Adrenal gland (tissue), 12 donors: ENCODE measurements around the gene CDON. TPM values are rescaled to one million over a fixed set of nuclear protein-coding genes. Genes with fewer than 3 reads are reported as not detected.

ENCODE experiments used
- DNase-seq, 7 donors: peaks; one replicate each; pipeline ENCODE4 v3.0.0-alpha.2; 2019 to 2020
- H3K27ac ChIP-seq, 5 donors: fragments of 200-600 bp; sonication (generic) in 4 of 5; 1 replicate in 3 of 5; 2 replicates in 2 of 5; pipeline versions ENCODE4 v1.5.1 to v1.8.0; 2016 to 2020; ENCODE audit warnings: mild to moderate bottlenecking in 1 of 5
- H3K27me3 ChIP-seq: fragments of 200-600 bp; 2 replicates; pipeline ENCODE4 v1.8.0; 2021
- H3K36me3 ChIP-seq, 2 donors: fragments of 200-600 bp; replicated peaks in 1 of 2; 1 replicate in 1 of 2; 2 replicates in 1 of 2; pipeline versions ENCODE4 v1.5.1 to v1.8.0; 2018 to 2022
- H3K4me1 ChIP-seq, 2 donors: fragments of 200-600 bp; replicated peaks in 1 of 2; 1 replicate in 1 of 2; 2 replicates in 1 of 2; pipeline versions ENCODE4 v1.5.1 to v1.8.0; 2018 to 2021
- H3K4me3 ChIP-seq, 4 donors: fragments of 200-600 bp; sonication (generic) in 3 of 4; one replicate each; pipeline ENCODE4 v1.5.1; 2016 to 2018
- H3K9me3 ChIP-seq, 3 donors: fragments of 200-600 bp; sonication (generic) in 1 of 3; replicated peaks in 1 of 3; 1 replicate in 2 of 3; 2 replicates in 1 of 3; pipeline versions ENCODE4 v1.5.1 to v1.8.0; 2016 to 2021
- POLR2A ChIP-seq, 2 donors: fragments of 450-650 bp; IDR thresholded peaks; one replicate each; pipeline ENCODE4 v1.6.1; 2017; ENCODE audit warnings: antibody characterized with exemption in 2 of 2, mild to moderate bottlenecking in 2 of 2, moderate library complexity in 1 of 2
- WGBS, 4 donors: extraction: QIAGEN DNeasy Blood & Tissue Kit in 2 of 4; methylation state at CpG; one replicate each; pipeline versions ENCODE4 v1.1.5 to v1.1.7; 2013 to 2017; 5-methylcytosine and 5-hydroxymethylcytosine counted together
- intact Hi-C, 2 donors: fragments of 100-400 bp; cut with DNase I; formaldehyde crosslinking; loops; one replicate each; pipeline versions ENCODE4 v1.14.1 to v1.15.0; 2022 to 2023
- polyA plus RNA-seq, 3 donors: library from polyadenylated mRNA; stranded (reverse); fragments of 200-250 nt in 2 of 3; fragments of 350-450 nt in 1 of 3; fragmentation: Illumina TruSeq in 1 of 3; extraction: RNeasy Lipid Tissue Mini Kit (QIAGEN cat#74804) in 1 of 3; gene quantifications; one replicate each; pipeline ENCODE4 v1.2.3, GENCODE V29; 2013 to 2014
- total RNA-seq, 9 donors: library from RNA; depleted of rRNA in 4 of 9; stranded (reverse); fragments of >200 nt in 4 of 9; fragments of 120-200 nt in 1 of 9; fragmentation: NEBNext Ultra II Directional in 1 of 9; extraction: Animal tissue kit (Norgen Biotek cat#: 25700) in 1 of 9; gene quantifications; one replicate each; pipeline versions ENCODE4 v1.1.0 to v1.2.4, GENCODE V29; 2013 to 2023
- TF ChIP-seq, protein P1 (sequence below), 6 experiments: fragments of 450-650 bp in 4 of 6; fragments of 200-600 bp in 2 of 6; sonication (generic) in 1 of 6; IDR thresholded peaks; 1 replicate in 5 of 6; 2 replicates in 1 of 6; pipeline versions ENCODE4 v1.5.1 to v1.8.0; 2016 to 2021; ENCODE audit warnings: antibody characterized with exemption in 6 of 6, mild to moderate bottlenecking in 2 of 6, moderate library complexity in 1 of 6
- donor health status: healthy with polysubstance abuse.
- donor health status: Bipolar disorder and iron deficiency.
- donor health status: DM: yes; HTN: yes; CAD: no.
- donor health status: DM: no; HTN: no; CAD: no.
- donor health status: DM: no; HTN: no; CAD: no.
- donor health status: DM: yes; HTN: yes; CAD: no.

Gene CDON
- total and polyA plus RNA-seq, 12 donors: 0.90 to 12.1 (median 3.9) TPM

DNA sequence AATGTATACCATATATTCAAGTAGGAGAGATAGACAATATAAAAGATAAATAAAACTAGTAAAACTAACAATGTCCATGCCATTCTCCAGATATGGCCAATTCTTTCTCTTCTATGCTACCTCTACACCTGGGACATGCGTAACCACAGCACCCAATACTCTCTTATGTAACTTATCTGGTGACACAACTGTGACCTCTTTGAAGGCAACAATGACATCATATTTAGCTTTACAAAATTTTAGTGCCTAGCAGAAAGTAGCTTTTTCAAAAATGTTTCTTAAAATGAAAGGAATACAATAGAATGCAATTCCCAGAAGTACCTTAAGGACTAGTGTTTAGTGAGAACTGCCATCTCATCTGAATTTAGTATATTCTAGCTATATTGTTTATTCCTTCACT is 36.8 kb downstream of the CDON start:
- H3K4me1 ChIP-seq: peaks cover 0 to 8% of the 10 kb centered on the region in 2 donors
- no peaks in the 10 kb centered on the region for H3K9me3 ChIP-seq
- TF ChIP-seq POLR2A (IDR thresholded peaks at IDR 0.05): no peak
- TF ChIP-seq, protein P1, sequence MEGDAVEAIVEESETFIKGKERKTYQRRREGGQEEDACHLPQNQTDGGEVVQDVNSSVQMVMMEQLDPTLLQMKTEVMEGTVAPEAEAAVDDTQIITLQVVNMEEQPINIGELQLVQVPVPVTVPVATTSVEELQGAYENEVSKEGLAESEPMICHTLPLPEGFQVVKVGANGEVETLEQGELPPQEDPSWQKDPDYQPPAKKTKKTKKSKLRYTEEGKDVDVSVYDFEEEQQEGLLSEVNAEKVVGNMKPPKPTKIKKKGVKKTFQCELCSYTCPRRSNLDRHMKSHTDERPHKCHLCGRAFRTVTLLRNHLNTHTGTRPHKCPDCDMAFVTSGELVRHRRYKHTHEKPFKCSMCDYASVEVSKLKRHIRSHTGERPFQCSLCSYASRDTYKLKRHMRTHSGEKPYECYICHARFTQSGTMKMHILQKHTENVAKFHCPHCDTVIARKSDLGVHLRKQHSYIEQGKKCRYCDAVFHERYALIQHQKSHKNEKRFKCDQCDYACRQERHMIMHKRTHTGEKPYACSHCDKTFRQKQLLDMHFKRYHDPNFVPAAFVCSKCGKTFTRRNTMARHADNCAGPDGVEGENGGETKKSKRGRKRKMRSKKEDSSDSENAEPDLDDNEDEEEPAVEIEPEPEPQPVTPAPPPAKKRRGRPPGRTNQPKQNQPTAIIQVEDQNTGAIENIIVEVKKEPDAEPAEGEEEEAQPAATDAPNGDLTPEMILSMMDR (IDR thresholded peaks at IDR 0.05): no peak
- WGBS, 4 donors: 40 to 64% (median 56%) methylated on average over 1 of the region's 1 CpG
- DNase-seq: no peak
- H3K36me3 ChIP-seq: no peaks in the 10 kb centered on the region
- H3K27ac ChIP-seq: no peak overlapping the region
- intact Hi-C loops: no loop called here
- H3K4me3 ChIP-seq: no peak overlapping the region
- no peaks in the 10 kb centered on the region for H3K27me3 ChIP-seq

DNA sequence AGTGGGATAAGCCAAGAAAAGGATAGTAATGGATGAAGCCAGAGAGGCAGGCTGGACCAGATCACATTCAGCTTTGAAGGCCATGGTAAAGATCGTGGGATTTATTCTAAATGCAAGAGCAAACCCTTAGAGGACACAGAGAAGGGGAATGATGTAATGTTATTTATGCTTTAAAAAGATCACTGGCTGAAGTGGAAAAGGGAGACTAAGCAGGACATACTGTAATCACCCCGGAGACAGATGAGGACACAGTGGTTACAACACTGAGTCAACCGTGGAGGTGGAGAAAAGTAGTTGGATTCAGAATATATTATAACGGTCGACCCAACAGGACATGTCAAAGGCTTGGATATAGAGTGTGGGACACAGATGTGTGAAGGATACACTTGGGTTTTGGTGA is 38.5 kb downstream of the CDON start:
- Histone ChIP-seq H3K27ac (no peak overlapping the region), H3K4me3 (no peak overlapping the region), H3K27me3 (no peaks in the 10 kb centered on the region), H3K36me3 (no peaks in the 10 kb centered on the region), H3K4me1 (peaks cover 0 to 8% of the 10 kb centered on the region in 2 donors), H3K9me3 (no peaks in the 10 kb centered on the region)
- TF ChIP-seq, protein P1 (IDR thresholded peaks at IDR 0.05): no peak
- no peak for TF ChIP-seq POLR2A (IDR thresholded peaks at IDR 0.05)
- WGBS, 4 donors: 80 to 91% (median 87%) methylated on average over 5 of the region's 5 CpGs
- no peak for DNase-seq
- intact Hi-C loops: no loop called here

DNA sequence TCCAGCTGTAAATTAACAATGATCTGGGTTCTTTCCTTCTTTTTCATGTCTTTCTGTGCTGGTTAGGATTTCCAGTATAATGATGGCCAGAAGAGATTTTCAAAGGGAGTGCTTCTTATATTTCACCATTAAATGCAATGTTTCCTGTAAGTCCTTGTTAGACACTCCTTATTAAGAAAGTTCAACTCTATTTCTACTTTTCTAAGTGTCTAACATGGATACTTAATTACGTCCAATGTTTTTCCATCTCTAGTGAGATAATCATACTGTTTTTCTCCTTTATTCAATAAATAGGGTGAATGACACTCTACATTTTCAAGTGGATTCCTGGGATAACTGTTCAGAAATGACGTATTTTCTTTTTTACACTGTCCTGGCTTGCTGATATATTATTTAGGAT is 49.8 kb downstream of the CDON start:
- Histone ChIP-seq H3K36me3 (no peaks in the 10 kb centered on the region), H3K27ac (no peak overlapping the region), H3K4me1 (no peaks in the 10 kb centered on the region), H3K4me3 (no peak overlapping the region), H3K27me3 (no peaks in the 10 kb centered on the region), H3K9me3 (no peaks in the 10 kb centered on the region)
- no peak for TF ChIP-seq POLR2A (IDR thresholded peaks at IDR 0.05)
- TF ChIP-seq, protein P1 (IDR thresholded peaks at IDR 0.05): no peak
- 85 to 92% (median 89%) methylated on average over 2 of the region's 2 CpGs for WGBS, 4 donors
- DNase-seq: no peak
- intact Hi-C loops: no loop called here

DNA sequence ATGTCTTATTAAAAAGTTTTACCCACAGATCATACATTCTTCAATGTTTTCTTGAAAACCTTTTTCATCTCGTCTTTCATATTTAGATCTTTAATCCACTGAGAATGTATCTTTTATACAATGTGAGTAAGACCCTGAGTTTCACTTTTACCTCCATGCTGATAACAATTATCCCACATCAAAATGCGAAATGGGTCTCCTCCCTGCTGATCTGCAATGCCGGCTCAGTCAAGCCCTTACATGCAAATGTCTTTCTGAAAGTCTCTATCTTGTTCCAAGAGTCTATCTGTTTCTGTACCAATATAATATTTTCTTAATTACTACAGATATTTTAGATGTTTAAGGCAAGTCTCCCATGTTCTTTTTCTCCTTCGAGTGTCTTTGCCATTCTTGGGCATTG is 50.9 kb downstream of the CDON start:
- no peak overlapping the region for H3K27ac ChIP-seq
- no peaks in the 10 kb centered on the region for H3K36me3 ChIP-seq
- H3K4me3 ChIP-seq: no peak overlapping the region
- 80 to 88% (median 85%) methylated on average over 4 of the region's 4 CpGs for WGBS, 4 donors
- H3K27me3 ChIP-seq: no peaks in the 10 kb centered on the region
- H3K9me3 ChIP-seq: no peaks in the 10 kb centered on the region
- intact Hi-C loops: no loop called here
- no peak for TF ChIP-seq POLR2A (IDR thresholded peaks at IDR 0.05)
- TF ChIP-seq, protein P1 (IDR thresholded peaks at IDR 0.05): no peak
- DNase-seq: no peak
- no peaks in the 10 kb centered on the region for H3K4me1 ChIP-seq
